HepG2 (cell line): ENCODE results near the gene NDUFB11.

Source experiments
- ADNP ChIP-seq: sonication (generic); formaldehyde crosslinking; IDR thresholded peaks from 2 replicates; pipeline ENCODE4 v1.4.0; 2020; ENCODE audit warnings: missing genetic modification reagents
- CBX1 ChIP-seq: IDR thresholded peaks from one replicate; pipeline ENCODE4 v1.6.1; 2016; ENCODE audit warnings: antibody characterized with exemption, low read depth
- KDM1A ChIP-seq: IDR thresholded peaks from 2 replicates; pipeline ENCODE4 v1.6.1; 2016; ENCODE audit warnings: missing compliant biosample characterization
- NR3C1 ChIP-seq: sonication (generic); formaldehyde crosslinking; IDR thresholded peaks from 2 replicates; pipeline ENCODE4 v1.4.0; 2020; ENCODE audit warnings: missing genetic modification reagents
- REXO4 ChIP-seq: sonication (generic); formaldehyde crosslinking; IDR thresholded peaks from 2 replicates; pipeline ENCODE4 v1.8.0; 2022; ENCODE audit warnings: missing genetic modification reagents, mild to moderate bottlenecking, borderline replicate concordance
- SP1 ChIP-seq, 2 experiments: fragments of 450-650 bp in 1 of 2; sonication (generic) in 1 of 2; formaldehyde crosslinking in 1 of 2; IDR thresholded peaks; 2 replicates each; pipeline versions ENCODE4 v1.4.0 to v1.6.1; 2016 to 2020; ENCODE audit warnings: missing genetic modification reagents in 1 of 2
- TSC22D2 ChIP-seq: sonication (generic); formaldehyde crosslinking; IDR thresholded peaks from 2 replicates; pipeline ENCODE4 v1.5.1; 2020; ENCODE audit warnings: missing genetic modification reagents, mild to moderate bottlenecking, borderline replicate concordance
- ZNF530 ChIP-seq: sonication (generic); formaldehyde crosslinking; IDR thresholded peaks from 2 replicates; pipeline ENCODE4 v1.5.0; 2020; ENCODE audit warnings: low read depth, mild to moderate bottlenecking, missing genetic modification reagents
- TF ChIP-seq, protein P1 (sequence below): sonication (generic); formaldehyde crosslinking; IDR thresholded peaks from 2 replicates; pipeline ENCODE4 v1.5.0; 2020; ENCODE audit warnings: missing genetic modification reagents
- TF ChIP-seq, protein P2 (sequence below), 2 experiments: sonication (generic) in 1 of 2; formaldehyde crosslinking in 1 of 2; IDR thresholded peaks; 2 replicates each; pipeline versions ENCODE4 v1.5.1 to v1.6.1; 2011 to 2020; ENCODE audit warnings: borderline replicate concordance in 1 of 2, low read depth in 1 of 2, low read length in 1 of 2, mild to moderate bottlenecking in 1 of 2, missing genetic modification reagents in 1 of 2, moderate library complexity in 1 of 2

DNA sequence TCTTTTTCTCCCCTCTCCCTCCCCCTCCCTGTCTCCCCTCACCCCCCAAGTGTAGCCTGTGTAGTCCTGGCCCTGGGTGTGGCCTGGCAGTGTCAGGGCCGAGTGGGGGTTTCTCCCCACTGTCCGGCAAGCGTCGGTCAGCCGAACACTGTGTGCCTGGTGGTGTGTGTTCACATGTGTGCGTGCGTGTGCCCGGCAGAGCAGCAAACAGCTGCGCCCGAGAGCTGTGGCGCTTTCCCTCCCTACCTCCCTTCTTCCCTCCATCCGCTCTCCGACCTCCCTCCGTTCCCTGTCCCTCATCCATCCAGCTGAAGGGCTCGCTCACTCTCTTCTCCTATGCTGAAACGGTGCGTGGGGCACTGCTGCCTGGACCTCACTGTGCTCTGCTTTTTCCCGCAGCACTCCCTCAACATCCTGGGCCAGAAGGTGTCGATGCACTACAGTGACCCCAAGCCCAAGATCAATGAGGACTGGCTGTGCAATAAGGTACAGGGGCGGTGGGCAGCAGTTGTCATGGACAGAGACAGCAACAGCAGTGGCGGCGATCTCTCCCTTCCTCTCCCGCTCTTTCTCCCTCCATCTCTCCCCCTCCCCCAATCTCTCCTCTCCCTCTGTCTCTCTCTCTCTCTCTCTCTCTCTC lies 31.7 kb upstream of the NDUFB11 start:
- TF ChIP-seq, protein P1, sequence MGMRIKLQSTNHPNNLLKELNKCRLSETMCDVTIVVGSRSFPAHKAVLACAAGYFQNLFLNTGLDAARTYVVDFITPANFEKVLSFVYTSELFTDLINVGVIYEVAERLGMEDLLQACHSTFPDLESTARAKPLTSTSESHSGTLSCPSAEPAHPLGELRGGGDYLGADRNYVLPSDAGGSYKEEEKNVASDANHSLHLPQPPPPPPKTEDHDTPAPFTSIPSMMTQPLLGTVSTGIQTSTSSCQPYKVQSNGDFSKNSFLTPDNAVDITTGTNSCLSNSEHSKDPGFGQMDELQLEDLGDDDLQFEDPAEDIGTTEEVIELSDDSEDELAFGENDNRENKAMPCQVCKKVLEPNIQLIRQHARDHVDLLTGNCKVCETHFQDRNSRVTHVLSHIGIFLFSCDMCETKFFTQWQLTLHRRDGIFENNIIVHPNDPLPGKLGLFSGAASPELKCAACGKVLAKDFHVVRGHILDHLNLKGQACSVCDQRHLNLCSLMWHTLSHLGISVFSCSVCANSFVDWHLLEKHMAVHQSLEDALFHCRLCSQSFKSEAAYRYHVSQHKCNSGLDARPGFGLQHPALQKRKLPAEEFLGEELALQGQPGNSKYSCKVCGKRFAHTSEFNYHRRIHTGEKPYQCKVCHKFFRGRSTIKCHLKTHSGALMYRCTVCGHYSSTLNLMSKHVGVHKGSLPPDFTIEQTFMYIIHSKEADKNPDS, result no peak
- TF ChIP-seq, protein P2, sequence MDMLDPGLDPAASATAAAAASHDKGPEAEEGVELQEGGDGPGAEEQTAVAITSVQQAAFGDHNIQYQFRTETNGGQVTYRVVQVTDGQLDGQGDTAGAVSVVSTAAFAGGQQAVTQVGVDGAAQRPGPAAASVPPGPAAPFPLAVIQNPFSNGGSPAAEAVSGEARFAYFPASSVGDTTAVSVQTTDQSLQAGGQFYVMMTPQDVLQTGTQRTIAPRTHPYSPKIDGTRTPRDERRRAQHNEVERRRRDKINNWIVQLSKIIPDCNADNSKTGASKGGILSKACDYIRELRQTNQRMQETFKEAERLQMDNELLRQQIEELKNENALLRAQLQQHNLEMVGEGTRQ (IDR thresholded peaks at IDR 0.05; ENCODE audit: low read depth, low read length), result no peak
- TF ChIP-seq, protein P2 (CRISPR knock-in tag; IDR thresholded peaks at IDR 0.05; ENCODE audit: borderline replicate concordance), result no peak
- TF ChIP-seq SP1 (IDR thresholded peaks at IDR 0.05) (no peak), SP1 (CRISPR knock-in tag; IDR thresholded peaks at IDR 0.05) (no peak), NR3C1 (CRISPR knock-in tag) (no peak), KDM1A (no peak), TSC22D2 (CRISPR knock-in tag) (no peak), CBX1 (no peak), ADNP (no peak), REXO4 (no peak), ZNF530 (no peak)
